Activated T-cell treated with anti-CD3 and anti-CD28 coated beads for 1 hour (primary cell): ENCODE results near the gene ARHGAP26.
"Not testable (repeated sequence)": the region's sequence is repeated elsewhere in the genome, so short reads cannot be mapped to it uniquely, and the experiment has no call there.

ENCODE experiments used
- DNase-seq: peaks from one replicate; pipeline ENCODE4 v3.0.0-alpha.2; 2020; ENCODE audit warnings: low read depth

Gene ARHGAP26

DNA sequence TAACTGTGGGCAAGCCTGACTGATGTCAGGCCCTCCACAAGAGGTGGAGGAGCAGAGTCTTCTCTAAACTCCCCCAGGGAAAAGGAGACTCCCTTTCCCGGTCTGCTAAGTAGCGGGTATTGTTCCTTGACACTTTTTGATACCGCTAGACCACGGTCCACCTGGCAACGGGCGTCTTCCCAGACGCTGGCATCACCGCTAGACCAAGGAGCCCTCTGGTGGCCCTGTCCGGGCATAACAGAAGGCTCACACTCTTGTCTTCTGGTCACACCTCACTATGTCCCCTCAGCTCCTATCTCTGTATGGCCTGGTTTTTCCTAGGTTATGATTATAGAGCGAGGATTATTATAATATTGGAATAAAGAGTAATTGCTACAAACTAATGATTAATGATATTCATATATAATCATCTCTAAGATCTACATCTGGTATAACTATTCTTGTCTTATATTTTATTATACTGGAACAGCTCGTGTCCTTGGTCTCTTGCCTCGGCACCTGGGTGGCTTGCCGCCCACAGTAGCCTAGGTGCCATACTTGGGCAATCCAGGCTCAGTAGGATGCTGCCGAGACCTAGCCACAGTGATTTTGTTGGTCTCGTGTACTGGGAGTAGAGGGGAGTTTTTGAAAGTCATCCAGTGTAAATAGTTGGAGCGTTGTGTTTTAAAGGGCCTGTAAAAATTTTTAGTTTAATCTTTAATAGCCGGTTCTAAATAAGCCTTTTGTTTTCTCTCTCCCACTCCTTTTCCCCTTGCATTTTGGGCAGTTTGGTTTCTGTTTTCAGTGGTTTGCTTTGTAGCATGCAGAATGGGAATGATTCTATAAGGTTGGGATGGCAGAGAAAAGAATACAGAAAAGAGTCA, 195.3 kb downstream of the ARHGAP26 start:
- DNase-seq: not testable (repeated sequence)

DNA sequence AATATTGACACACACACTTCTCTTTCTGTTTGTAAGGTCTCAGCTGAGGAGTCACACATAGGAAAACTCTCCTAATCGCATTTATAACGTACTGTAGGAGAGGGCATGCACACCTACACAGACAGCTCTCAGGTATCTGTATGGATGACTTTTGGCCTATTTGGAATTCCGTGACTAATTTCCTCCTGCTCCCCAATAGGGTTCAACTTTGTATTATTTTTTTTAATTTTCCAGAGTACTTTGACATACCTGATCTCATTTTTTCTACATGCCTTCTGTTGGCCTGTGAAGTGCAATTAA, 195.9 kb downstream of the ARHGAP26 start:
- DNase-seq: no peak

DNA sequence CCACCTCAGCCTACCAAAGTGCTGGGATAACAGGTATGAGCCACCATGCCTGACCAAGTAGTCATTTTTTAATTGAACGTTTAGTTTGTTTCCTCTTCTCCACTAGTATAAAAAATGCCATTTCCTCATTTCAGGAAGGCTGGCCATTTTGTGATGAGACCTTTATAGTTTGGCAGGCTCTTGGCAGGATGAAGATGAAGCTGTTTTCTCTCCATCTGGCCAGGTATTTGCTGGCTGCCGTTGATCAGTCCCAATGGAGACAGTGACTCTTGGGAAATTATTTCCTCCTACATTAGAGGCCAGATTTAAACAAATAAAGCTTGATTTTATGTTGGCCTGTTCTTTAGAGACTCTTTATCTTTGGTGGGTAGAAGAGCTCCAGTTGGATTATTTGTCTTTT, 199.0 kb downstream of the ARHGAP26 start:
- no peak for DNase-seq

DNA sequence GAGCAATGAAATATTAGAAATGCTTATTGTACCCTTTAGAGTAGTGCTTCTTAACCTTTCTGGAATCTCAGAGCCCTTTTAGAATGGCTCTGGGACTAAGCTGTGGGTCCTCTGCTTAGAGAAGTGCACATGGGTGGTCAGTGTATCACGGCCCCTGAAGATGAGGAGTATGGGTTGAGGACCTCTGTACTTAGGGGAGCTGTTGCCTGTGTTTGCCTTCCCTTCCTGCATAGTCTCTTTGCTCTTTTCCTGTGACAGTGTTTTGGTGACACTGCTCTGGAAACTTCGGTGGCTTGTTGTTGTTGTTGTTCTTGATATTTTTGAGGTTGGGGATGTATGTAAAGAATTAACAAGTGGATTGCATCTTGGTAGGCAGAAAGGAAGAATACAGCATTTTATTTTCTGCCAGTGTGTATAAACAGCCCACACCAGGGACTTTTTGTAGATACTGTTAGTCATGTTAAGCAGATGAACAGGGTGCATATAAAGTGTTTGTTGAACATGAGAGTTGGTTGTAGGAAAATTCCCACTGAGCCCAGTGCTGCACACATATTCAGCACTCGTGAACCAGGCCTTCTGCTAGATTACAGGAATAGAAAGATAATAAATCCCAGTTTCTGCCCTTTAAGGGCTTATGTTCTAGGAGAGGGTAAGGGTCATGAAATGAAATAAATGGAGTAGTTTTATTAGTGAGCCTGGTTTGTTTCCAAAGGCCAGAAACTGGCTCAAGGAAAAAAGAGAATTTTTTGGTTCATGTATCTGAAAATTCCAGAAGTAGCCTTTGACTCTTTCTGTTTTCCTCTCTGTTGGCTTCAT, 199.7 kb downstream of the ARHGAP26 start:
- DNase-seq: no peak

DNA sequence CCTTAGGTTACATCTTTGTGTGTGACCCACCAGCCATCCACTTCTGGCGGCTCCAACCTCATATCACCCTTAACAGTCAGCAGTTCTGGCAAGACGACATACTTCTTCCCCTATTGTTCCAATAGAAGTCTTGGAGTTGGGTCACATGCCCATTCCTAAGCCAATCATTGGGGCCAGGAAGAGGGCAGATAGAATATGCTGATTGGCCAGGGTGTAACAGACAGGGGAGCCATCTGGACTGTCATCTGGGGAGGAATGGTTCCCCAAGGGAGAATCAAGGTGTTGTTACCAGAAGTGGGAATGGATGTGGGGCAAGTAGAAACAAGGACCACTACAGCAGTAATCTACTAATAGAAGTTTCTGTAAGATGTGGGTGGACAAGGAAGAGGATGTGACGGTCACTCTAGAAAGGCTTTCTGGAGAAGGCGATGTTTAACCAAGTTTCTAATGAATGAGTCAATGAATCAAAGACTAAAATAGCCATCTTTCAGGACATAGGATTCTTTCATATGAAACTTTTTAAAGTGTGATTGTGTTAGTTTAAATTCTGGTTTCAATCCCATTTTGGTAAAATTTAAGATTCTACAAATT, 200.4 kb downstream of the ARHGAP26 start:
- DNase-seq: no peak

DNA sequence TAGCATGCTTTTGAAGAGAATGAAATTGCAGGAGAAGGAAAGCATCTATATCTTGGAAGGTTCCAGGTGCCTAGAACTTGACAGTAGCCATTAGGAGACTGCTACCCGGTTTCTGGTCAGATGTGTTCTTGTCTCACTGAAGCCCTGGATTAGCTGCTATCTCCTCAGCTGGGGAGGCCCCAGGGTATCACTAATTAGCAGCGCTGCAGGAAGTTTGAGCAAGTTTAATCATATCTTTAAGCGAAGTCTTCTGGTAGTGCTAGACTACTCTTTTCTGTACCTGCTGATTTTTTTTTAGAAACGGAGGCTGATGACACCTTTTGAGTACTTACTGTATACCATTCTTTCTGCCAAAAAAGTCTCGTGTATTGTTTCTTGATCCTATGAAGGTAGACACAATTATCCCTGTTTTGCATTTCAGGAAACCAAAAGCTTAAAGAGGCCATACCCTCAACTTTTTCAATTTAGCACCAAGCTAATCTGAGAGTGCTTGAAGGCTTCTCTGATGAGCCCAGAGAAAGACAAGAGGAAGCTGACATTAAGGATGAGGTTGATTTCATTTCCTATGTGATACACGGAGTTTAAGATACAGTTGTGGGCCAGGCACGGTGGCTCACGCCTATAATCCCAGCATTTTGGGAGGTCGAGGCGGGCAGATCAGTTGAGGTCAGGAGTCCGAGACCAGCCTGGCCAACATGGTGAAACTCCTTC, 201.3 kb downstream of the ARHGAP26 start:
- DNase-seq: no peak

DNA sequence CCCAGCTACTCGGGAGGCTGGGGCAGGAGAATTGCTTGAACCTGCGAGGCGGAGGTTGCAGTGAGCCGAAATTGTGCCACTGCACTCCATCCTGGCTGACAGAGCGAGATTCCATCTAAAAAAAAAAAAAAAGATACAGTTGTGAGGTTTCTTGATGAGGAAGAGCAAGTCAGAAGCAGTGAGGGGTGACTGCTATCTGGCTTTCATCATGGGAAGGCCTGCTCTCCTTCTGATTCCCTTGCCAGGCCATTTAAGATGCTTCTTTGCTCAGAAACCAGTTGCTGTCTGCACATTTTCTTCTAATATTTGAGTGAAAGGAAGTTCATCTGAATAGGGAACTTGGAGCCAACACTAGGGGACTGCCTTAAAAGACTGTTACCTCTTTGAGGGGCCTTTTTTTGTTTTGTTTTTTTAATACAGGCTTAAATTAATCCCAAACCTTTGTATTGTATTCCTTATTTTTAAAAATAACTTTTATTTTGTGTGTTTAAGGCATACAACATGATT, 201.9 kb downstream of the ARHGAP26 start:
- no peak for DNase-seq

DNA sequence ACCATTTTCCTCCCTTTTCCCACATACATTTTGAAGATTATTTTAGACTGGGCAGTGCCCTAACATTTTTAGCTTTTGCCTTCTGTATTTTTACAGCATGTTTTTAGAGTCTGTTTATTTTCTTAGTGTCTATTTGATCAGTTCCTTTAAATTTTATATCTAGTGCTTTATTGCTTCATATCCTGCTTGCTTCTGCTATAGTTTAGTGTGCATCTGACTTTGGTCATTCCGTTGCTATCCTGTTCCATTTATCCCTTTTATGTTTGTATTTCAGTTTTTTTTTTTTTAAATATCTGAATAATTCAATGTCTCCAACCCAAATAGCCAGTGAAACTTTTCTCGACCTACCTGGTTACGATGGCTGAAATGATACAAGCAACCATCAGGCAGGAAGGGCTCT, 203.8 kb downstream of the ARHGAP26 start:
- no peak for DNase-seq

DNA sequence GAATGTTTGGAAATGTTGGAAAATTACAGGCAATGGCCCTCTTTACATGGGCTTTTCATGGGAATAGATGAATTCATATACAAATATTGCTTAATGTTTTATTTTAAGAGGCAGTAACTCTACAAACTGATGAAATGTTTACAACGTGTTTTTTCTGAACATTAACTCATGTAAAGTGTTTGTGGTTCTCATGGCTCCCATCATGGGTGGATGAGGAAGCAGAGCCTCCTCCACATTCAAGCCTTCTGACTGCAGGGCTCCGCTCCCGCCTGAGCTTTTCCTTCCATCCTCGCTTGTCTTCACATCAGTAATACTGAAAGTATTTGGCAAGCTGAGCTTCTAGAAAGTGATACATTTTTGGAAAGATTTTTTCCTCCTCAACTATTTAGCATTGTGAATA, 204.2 kb downstream of the ARHGAP26 start:
- no peak for DNase-seq

DNA sequence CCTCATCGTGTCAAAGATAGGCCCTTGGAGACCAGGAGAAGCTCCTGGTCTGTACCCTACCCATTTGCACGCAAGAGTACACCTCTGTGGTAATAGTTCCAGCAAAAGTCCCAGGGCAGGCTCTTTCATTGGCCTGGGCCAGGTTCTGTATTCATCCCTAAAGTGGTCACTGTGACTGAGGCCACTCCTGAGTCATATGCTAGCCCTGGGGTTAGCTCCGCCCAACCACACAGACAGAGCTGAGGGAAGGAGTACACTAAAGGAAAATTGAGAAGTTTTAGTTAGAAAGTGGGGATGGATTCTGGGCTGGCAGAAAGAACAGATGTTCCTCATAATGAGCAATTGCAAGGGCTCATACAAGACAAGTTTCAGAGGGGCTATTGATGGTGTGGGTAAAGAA, 206.7 kb downstream of the ARHGAP26 start:
- DNase-seq: no peak

DNA sequence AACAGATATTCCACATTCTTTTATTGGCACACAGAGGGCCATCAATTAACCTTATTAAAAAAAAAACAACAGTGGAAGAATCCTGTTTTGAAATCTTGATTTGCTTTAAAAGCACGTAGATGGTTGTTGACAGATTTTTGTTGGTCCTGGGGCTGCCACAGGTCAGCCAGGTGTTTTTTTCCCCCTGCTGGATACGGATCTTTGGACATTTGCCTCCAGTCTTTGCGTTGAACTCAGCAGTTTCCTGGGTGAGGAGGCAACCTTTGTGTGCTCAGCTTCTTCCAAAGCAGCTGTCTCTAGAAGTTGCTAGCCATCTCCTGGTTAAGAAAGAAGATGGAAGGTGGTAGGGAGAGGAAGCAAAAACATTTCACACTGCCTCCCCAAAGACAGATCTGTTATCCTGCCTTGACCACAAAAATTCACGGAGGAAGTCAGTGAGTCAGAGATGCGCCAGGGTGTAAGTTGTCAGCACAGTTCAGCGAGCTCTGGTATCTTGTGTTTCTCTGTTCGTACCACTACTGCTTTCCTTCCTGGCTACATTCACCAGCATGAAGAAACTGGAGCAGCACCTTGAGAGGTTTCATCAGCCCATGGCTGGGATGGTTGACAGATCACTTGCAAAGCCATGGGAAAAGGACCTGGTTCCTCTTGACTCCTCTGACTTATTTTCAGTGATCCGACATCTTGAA, 207.3 kb downstream of the ARHGAP26 start:
- DNase-seq: peak; percentile 18

DNA sequence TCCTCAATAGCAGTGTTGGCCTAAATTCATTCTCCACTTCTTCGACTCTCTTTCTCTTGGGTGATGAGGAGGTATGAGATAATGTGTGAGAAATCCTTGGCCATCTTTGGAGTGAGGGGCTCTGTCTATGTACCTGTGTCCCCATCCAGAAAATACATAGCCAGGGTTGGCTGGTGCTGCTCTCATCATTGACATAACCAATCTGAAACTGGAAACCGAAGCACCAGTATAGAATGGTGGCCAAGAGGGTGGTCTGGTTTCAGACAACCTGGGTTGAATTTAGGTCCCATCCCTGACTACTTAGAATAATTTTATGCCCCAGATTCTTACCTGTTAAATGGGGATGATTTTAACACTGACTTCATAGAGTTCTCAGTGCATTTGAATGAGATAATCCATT, 208.1 kb downstream of the ARHGAP26 start:
- no peak for DNase-seq

DNA sequence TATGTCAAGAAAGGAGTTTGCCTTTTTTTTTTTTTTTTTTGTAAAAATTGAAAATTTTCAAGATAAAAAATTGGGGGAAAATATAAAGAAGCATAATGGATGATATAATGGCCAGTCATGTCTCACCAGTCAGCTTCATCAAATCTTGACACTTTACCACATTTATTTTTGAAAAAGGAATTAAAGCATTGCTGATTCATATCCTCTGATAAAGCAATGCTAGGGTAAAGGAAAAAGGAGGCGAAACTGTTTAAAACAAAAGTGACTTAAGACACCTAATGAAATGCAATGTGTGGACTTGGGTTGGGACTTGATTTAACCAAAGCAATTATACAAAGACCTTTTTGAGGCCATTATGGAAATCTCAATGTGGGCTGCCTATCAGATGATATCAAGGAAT, 208.5 kb downstream of the ARHGAP26 start:
- no peak for DNase-seq

DNA sequence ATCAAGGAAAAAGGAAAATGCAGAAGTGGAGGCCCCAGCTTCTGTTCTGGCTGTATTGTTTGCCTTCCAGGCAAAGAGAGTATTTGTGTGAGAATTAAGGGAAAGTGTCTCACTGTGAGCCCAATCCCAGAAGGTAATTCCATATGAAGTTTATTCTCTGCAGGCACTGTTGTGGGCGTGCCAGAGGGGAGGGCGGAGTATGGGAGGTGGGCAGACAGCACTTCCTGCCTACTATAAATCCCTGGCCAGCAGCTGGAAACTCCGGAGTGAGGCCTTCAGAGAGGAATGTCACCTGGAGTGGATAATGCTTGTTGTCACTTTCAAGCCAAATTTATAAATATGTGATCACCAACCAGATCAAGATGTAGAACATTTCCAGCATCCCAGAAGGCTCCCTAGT, 209.5 kb downstream of the ARHGAP26 start:
- DNase-seq: no peak

DNA sequence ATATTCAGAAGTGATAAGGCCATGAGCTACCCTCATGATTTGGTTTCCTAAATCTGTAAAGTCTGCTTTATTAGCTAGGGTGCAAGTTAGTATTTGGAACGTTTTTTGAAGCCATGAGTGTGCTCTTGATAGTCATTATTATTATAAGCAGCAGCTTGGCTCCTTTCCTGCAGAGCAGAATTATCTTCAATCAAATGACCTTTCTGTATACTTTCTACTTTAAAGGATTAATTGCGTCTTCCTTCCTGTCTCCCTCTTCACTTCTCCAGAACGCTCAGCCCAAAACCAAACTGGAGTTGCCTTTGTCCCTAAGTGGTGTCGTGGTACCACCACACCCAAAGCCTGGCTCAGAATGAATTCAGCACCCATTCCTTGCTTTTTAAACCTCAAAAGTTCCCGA, 211.3 kb downstream of the ARHGAP26 start:
- no peak for DNase-seq

DNA sequence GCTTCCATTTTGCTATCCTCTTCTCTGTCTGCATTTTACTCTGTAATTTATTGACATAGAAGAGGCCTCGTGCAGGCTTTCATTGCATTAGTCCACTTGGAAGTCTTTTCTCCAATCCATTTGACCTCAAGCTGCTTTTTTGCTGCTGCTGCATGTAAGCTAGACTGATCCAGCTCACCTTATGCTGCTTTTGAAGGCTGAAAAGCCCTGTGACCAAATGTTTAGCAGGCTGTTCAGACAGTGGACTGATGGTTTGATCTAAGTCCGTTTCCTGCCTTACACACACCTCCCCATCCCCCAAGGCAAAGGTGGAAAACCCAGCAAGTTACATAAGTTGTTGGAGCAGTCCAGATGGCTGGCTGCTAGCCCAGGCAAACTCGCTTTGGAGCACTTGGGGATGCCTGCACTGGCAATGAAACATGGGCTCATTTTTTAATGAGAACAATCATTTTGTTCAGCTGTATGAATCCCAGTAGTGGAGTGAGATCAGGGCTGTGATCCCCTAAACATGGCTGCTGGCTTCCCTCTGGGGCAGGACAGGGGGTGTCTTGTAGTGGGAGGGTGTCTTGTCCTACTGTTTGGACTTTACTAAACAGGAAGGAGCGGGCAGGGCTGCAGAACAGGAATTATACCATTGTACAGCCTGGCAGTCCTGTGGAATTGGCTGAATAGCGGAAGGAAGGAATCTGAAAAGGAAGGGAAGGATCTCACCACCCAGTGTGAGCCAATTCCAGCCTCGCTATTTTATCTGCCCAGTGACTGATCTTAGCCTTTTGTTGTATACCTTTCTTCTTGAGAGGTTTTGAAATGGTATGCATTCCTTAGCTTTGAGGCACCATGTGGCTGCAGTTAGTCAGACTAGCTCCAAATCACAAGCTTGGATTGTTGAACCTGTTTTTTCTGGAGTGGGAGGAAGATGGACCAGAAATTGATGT, 212.0 kb downstream of the ARHGAP26 start:
- no peak for DNase-seq

DNA sequence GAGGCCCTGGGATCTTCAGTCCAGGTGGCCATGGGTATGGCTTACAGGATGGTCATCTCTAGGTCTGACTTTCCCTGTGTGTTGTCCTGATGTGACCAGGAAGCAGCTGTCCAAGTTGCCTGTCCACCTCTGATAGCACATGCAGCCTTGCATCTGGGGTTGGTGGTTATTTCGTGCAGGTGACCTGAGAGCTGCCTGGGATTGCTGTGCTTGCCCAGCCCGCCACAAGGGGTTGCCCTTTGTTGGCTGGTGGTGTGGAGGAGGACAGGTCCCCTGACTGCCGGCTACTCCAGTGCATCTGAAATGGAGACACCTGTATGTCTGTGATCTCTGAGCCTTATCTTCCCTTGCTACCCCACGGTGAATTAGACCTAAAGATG, 212.6 kb downstream of the ARHGAP26 start:
- DNase-seq: no peak

DNA sequence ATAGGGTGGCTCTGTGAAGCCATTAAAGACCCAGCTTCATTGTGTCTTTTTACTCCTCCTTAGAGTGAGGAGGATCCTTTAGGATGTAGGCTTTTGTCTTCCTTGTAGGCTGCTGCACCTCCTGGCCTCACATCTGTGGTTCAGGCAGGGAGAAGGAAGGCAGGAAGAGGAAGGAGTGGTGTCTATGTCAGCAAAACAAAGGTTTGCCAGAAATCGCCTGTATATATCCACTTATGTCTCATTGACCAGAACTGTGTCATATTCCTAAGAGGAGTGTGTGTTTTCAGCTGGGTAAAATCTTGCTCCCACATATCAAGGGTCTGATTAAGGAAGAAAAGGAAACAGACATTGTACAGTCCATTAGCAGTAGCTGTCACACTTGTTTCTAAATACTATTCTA, 213.8 kb downstream of the ARHGAP26 start:
- DNase-seq: no peak

DNA sequence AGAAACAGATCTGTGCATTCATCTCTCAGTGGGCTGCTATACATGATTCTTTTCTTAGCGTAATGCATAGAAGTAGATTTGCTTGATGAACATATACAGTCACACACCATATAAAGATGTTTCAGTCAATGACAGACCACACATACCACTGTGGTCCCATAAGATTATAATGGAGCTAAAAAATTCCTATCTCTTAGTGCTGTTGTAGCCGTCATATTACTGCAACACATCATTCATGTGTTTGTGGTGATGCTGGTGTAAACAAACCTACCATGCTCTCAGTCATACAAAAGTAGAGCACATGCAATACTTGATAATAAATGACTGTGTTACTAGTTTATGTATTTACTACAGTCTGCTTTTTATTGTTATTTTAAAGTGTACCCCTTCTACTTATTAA, 214.3 kb downstream of the ARHGAP26 start:
- DNase-seq: no peak

DNA sequence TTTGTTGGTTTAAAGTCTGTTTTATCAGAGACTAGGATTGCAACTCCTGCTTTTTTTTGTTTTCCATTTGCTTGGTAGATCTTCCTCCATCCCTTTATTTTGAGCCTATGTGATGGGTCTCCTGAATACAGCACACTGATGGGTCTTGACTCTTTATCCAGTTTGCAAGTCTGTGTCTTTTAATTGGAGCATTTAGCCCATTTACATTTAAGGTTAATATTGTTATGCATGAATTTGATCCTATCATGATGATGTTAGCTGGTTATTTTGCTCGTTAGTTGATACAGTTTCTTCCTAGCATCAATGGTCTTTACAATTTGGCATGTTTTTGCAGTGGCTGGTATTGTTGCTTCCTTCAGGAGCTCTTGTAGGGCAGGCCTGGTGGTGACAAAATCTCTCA, 219.1 kb downstream of the ARHGAP26 start:
- not testable (repeated sequence) for DNase-seq

DNA sequence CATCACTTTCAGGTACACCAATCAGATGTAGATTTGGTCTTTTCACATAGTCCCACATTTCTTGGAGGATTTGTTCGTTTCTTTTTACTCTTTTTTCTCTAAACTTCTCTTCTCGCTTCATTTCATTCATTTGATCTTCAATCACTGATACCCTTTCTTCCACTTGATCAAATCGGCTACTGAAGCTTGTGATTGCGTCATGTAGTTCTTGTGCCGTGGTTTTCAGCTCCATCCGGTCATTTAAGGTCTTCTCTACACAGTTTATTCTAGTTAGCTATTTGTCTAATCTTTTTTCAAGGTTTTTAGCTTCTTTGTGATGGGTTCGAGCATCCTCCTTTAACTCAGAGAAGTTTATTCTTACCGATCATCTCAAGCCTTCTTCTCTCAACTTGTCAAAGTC, 219.9 kb downstream of the ARHGAP26 start:
- not testable (repeated sequence) for DNase-seq
